ENCODE data around the gene SGCE. TPM values are rescaled to one million over a fixed set of nuclear protein-coding genes. Genes with fewer than 3 reads are reported as not detected.

SGCE gene
- total RNA-seq, 1 experiment from 2014 or later, result 17.4 TPM

GRCh38 chr7:94578614-94579013, 77.3 kb downstream of the SGCE start:
- RAD21 ChIA-PET (ENCODE audit: low non-redundant PET in 1 of 2, low total read pairs in 2 of 2, uncharacterized antibody in 2 of 2, unreplicated experiment in 2 of 2), result no interaction called here
- no TSS peak for BruUV-seq (replicated peaks)
- Histone ChIP-seq H3K4me3 (replicated peaks in 1 of 2; ENCODE audit: low read depth in 1 of 2, low read length in 2 of 2) (no peak overlapping the region), H3K27ac (ENCODE audit: low read depth, low read length) (no peak overlapping the region), H3K9me2 (ENCODE audit: insufficient read depth) (no peaks in the 10 kb centered on the region), H3K9me3 (ENCODE audit: control insufficient read depth in 1 of 2, insufficient read depth in 1 of 2, low read depth in 1 of 2, low read length in 2 of 2) (no peaks in the 10 kb centered on the region), H3K4me1 (ENCODE audit: control insufficient read depth in 1 of 2, insufficient read depth in 2 of 2, low read length in 2 of 2) (peaks cover 0 to 6% of the 10 kb centered on the region in 2 experiments; a peak in 2 of 4 replicates), H3K27me3 (ENCODE audit: insufficient read depth, low read length) (no peaks in the 10 kb centered on the region), H3K36me3 (ENCODE audit: control insufficient read depth in 1 of 2, insufficient read depth in 2 of 2, low read length in 2 of 2) (no peaks in the 10 kb centered on the region), H2AFZ (ENCODE audit: low read depth, low read length, poor library complexity, severe bottlenecking) (no peak overlapping the region), H3K79me2 (ENCODE audit: insufficient read depth, low read length) (no peaks in the 10 kb centered on the region), H3K4me2 (ENCODE audit: low read length) (no peak overlapping the region), H3K9ac (ENCODE audit: low read length) (no peak overlapping the region), H4K20me1 (ENCODE audit: insufficient read depth) (no peaks in the 10 kb centered on the region)
- no peak for ATAC-seq
- intact Hi-C loops (cut with micrococcal nuclease), result no loop called here
- CTCF ChIA-PET, result no interaction called here
- no peak for DNase-seq (ENCODE audit: low read depth, low spot score)
- POLR2A ChIA-PET, result no interaction called here
- TF ChIP-seq EZH2phosphoT487 (IDR thresholded peaks at IDR 0.05; ENCODE audit: borderline replicate concordance) (no peak), ATF3 (IDR thresholded peaks at IDR 0.05) (no peak), JUND (IDR thresholded peaks at IDR 0.05) (no peak), EZH2 (IDR thresholded peaks at IDR 0.05) (no peak)

GRCh38 chr7:94577357-94577756, 78.6 kb downstream of the SGCE start:
- Histone ChIP-seq H3K9me2 (ENCODE audit: insufficient read depth) (no peaks in the 10 kb centered on the region), H2AFZ (ENCODE audit: low read depth, low read length, poor library complexity, severe bottlenecking) (no peak overlapping the region), H4K20me1 (ENCODE audit: insufficient read depth) (no peaks in the 10 kb centered on the region), H3K36me3 (ENCODE audit: control insufficient read depth in 1 of 2, insufficient read depth in 2 of 2, low read length in 2 of 2) (no peaks in the 10 kb centered on the region), H3K79me2 (ENCODE audit: insufficient read depth, low read length) (no peaks in the 10 kb centered on the region), H3K27me3 (ENCODE audit: insufficient read depth, low read length) (no peaks in the 10 kb centered on the region), H3K9ac (ENCODE audit: low read length) (no peak overlapping the region), H3K27ac (ENCODE audit: low read depth, low read length) (no peak overlapping the region), H3K4me3 (replicated peaks in 1 of 2; ENCODE audit: low read depth in 1 of 2, low read length in 2 of 2) (no peak overlapping the region), H3K9me3 (ENCODE audit: control insufficient read depth in 1 of 2, insufficient read depth in 1 of 2, low read depth in 1 of 2, low read length in 2 of 2) (no peaks in the 10 kb centered on the region), H3K4me1 (ENCODE audit: control insufficient read depth in 1 of 2, insufficient read depth in 2 of 2, low read length in 2 of 2) (peaks cover 0 to 6% of the 10 kb centered on the region in 2 experiments; a peak in 2 of 4 replicates), H3K4me2 (ENCODE audit: low read length) (no peak overlapping the region)
- TF ChIP-seq ZBTB33 (IDR thresholded peaks at IDR 0.05; ENCODE audit: extremely low read depth, insufficient replicate concordance, low read length), result no peak
- TF ChIP-seq ATF3 (IDR thresholded peaks at IDR 0.05), result no peak
- intact Hi-C loops (cut with micrococcal nuclease), result no loop called here
- no TSS peak for BruUV-seq (replicated peaks)
- ChIA-PET RAD21 (ENCODE audit: low non-redundant PET in 1 of 2, low total read pairs in 2 of 2, uncharacterized antibody in 2 of 2, unreplicated experiment in 2 of 2) (no interaction called here), CTCF (no interaction called here), POLR2A (no interaction called here)
- DNase-seq (ENCODE audit: low read depth, low spot score) (no peak), ATAC-seq (no peak)

Data from HCT116 (cell line).